Motor neuron (in vitro differentiated cells): ENCODE data around the gene TBC1D1. TPM values are rescaled to one million over a fixed set of nuclear protein-coding genes. Genes with fewer than 3 reads are reported as not detected.
A peak's percentile ranks its signal among the peaks of the same experiment; 100 is the strongest.

Experiments used
- ATAC-seq, 8 experiments: fragments of 200-7000 bp; cut with Tn5 transposase; replicated peaks in 6 of 8; 2 replicates each; pipeline ENCODE4 v1.8.0; 2021; ENCODE audit warnings: mild to moderate bottlenecking in 8 of 8, moderate library complexity in 8 of 8
- H3K27ac ChIP-seq, 2 donors: fragments of 250-450 bp; sonication (Bioruptor Pico); 2 replicates each; pipeline ENCODE4 v1.9.0; 2021; ENCODE audit warnings: antibody characterized with exemption in 2 of 2, mild to moderate bottlenecking in 2 of 2, moderate library complexity in 1 of 2
- H3K4me1 ChIP-seq, 2 donors: fragments of 250-450 bp; sonication (Bioruptor Pico); replicated peaks in 1 of 2; 2 replicates each; pipeline ENCODE4 v1.6.1; 2021; ENCODE audit warnings: antibody characterized with exemption in 2 of 2, mild to moderate bottlenecking in 2 of 2, moderate library complexity in 1 of 2
- H3K4me3 ChIP-seq, 5 donors: fragments of 250-450 bp; sonication (Bioruptor Pico); 2 replicates each; pipeline ENCODE4 v1.9.0; 2021; ENCODE audit warnings: antibody characterized with exemption in 5 of 5, mild to moderate bottlenecking in 5 of 5, moderate library complexity in 4 of 5
- whole genome bisulfite sequencing, 10 experiments: fragments of 450-650 bp; shearing (Covaris generic); methylation state at CpG; one replicate each; pipeline ENCODE4 v1.0.0; 2022; 5-methylcytosine and 5-hydroxymethylcytosine counted together
- in situ Hi-C, 9 experiments: fragments of 400-800 bp; cut with MboI; loops; one replicate each; pipeline ENCODE4 v1.15.0; 2021; ENCODE audit warnings: low sequenced_read_pairs in 9 of 9, low pct_unique_long_range_greater_than_20kb in 2 of 9; ENCODE audit not compliant: unreplicated experiment in 9 of 9
- total RNA-seq, 8 experiments: library from RNA; unstranded; fragments of 300-600 nt; gene quantifications; 2 replicates each; pipeline versions ENCODE4 v1.2.3 to v1.2.4, GENCODE V29; 2022

The TBC1D1 gene
- total RNA-seq, 8 experiments from 2014 or later: 14.3 to 83.6 (median 36.8) TPM

GRCh38 chr4:37949636-37950426 is 58.9 kb downstream of the TBC1D1 start:
- in situ Hi-C loops: no loop called here
- Histone ChIP-seq H3K4me1 (no peaks in the 10 kb centered on the region), H3K27ac (no peak overlapping the region), H3K4me3 (no peak overlapping the region)
- no peak for ATAC-seq
- WGBS, 10 experiments: 39 to 100% (median 91%) methylated on average over 1 to 8 of the region's 9 CpGs; no CpG with 5 or more reads in 1 of the 10 experiments

- no peak overlapping the region for H3K4me3 ChIP-seq
- H3K4me1 ChIP-seq: no peaks in the 10 kb centered on the region
- 52 to 100% (median 89%) methylated on average over 2 to 10 of the region's 10 CpGs for WGBS, 10 experiments
- ATAC-seq: no peak
- in situ Hi-C loops: no loop called here
- no peak overlapping the region for H3K27ac ChIP-seq
Measured at GRCh38 chr4:37951461-37952352, 60.8 kb downstream of the TBC1D1 start.

DNA sequence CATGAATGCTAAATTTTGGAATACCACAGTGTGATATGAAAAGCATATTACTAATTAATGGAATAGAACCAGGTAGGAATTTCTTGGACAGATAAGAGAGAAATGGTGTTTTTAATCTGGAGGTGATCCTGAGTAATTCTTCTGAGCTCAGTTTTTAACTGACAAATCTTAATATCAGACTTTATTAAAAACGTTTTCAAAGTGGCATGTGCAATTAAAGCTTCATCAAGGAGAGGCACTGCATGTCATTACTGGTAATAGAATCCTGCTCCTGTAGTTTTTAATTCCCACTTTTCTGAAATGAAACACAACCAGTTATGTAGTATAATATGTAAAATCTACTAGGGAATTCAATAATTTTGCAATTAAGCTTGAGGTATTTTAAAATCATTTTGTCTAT is 62.3 kb downstream of the TBC1D1 start:
- in situ Hi-C loops: no loop called here
- H3K4me1 ChIP-seq: no peaks in the 10 kb centered on the region
- no peak for ATAC-seq
- no peak overlapping the region for H3K4me3 ChIP-seq
- 0 to 42% (median 10%) methylated on average over 1 of the region's 1 CpG; no CpG with 5 or more reads in 1 of the 10 experiments for WGBS, 10 experiments
- H3K27ac ChIP-seq: no peak overlapping the region

DNA sequence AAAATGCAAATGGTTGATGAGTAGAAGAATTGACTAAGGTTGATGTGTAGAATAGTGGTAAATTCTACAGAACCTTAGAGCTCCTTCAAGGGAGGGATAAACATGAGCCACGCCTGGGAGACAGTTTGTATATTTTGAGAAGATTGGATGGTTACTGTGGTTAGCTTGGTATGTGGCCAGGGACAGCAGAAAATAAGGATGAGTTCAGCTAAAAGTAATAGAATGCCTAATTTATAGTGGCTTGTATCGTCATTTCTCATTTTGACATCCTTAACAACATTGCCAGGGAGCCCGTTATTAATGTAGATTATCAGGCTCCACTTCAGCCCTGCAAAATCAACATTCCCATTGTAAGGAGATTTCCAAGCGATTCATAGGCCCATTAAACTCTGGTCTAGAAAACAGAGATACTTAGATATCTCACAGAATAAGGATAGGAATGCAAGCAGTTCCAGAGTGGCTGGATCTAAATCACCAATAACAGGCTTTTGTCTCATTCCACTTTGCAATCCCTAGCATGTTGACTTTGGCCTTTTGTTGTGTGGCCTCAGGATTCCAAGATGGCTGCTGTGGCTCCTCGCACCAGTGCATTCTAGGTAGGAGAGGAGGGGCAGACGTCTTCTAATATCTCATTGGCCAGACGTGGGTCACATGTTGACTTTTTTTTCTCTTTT is 62.9 kb downstream of the TBC1D1 start:
- peak in 3 of 8 experiments; percentile 55 to 90 (median 63) for ATAC-seq
- Histone ChIP-seq H3K4me1 (no peaks in the 10 kb centered on the region), H3K4me3 (no peak overlapping the region), H3K27ac (no peak overlapping the region)
- in situ Hi-C loops: no loop called here
- WGBS, 10 experiments: 31 to 87% (median 61%) methylated on average over 2 to 7 of the region's 7 CpGs; no CpG with 5 or more reads in 1 of the 10 experiments

GRCh38 chr4:37956941-37957340 is 66.1 kb downstream of the TBC1D1 start:
- in situ Hi-C loops: no loop called here
- Histone ChIP-seq H3K4me1 (no peaks in the 10 kb centered on the region), H3K4me3 (no peak overlapping the region), H3K27ac (no peak overlapping the region)
- no peak for ATAC-seq
- WGBS, 10 experiments: 12 to 100% (median 72%) methylated on average over 1 to 4 of the region's 4 CpGs

- H3K27ac ChIP-seq: no peak overlapping the region
- 7 to 100% (median 77%) methylated on average over 1 to 5 of the region's 6 CpGs; no CpG with 5 or more reads in 1 of the 10 experiments for WGBS, 10 experiments
- no peak for ATAC-seq
- no peaks in the 10 kb centered on the region for H3K4me1 ChIP-seq
- in situ Hi-C loops: no loop called here
- H3K4me3 ChIP-seq: no peak overlapping the region
Measured at GRCh38 chr4:37958932-37959331, 68.0 kb downstream of the TBC1D1 start.

- Histone ChIP-seq H3K4me1 (peaks cover 0 to 3% of the 10 kb centered on the region in 2 donors), H3K4me3 (no peak within 1 kb of the TSS), H3K27ac (no peak within 1 kb of the TSS)
- no peak for ATAC-seq
- in situ Hi-C loops: no loop called here
- WGBS, 10 experiments: 20 to 100% (median 87%) methylated on average over 1 to 5 of the region's 5 CpGs; no CpG with 5 or more reads in 3 of the 10 experiments
Measured at GRCh38 chr4:37960098-37960497, 69.2 kb downstream of the TBC1D1 start, which contains the start of gene PTTG2. TSS of gene PTTG2 (plus strand) at chr4:37960398. CDS start at chr4:37960435, 37 bp downstream.

DNA sequence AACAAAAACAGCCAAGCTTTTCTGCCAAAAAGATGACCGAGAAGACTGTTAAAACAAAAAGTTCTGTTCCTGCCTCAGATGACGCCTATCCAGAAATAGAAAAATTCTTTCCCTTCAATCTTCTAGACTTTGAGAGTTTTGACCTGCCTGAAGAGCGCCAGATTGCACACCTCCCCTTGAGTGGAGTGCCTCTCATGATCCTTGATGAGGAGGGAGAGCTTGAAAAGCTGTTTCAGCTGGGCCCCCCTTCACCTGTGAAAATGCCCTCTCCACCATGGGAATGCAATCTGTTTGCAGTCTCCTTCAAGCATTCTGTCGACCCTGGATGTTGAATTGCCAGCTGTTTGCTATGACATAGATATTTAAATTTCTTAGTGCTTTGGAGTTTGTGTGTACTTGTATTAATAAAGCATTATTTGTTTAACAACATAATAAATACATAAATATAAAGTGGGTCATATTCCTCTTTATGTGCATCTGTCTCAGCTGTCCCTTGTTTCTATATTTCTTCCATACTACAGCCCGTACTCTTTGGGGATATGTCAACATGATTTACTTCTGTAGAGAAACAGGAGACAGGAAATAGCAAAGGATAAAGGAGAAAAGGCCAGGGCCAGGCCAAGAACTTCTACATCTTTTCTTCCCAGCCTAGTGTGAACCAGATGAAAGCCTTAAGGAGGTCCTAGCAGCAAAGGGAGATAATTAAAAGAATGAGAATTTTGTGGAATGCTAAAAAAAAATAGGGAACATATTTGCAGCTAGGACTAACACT is 70.0 kb downstream of the TBC1D1 start:
- ATAC-seq: no peak

DNA sequence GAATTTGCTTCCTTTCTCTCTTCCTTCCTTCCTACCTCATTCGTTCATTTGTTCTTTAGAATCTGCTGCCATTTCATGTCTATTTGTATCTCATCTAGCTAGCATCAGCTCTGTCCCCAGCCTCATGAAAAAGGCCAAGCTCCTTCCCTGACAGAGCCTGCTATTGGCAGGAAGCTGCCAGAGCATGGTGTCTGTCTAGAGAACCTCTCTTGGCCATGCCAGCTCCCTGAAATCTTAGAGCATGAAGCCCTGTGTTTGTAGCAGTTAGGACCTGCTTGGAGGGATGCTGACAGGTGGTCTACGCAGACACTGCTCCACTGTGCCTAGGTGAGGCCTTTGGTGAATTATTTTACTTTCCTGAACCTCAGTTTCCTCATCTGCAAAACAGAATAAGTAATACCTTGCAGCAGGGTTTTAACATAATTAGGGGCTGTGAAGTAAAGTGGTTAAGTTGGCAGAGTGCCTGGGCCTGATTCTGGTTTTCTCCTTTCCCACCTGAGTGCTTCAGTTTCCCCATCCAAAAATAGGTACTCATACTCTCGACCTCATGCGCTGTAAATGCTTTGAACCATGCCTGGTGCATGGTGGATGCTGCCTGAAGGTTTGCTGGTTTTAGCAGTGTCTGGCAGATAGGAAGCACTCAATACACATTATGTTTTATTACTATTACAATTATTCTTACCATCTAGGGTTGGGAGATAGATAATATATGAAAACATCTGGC is 74.0 kb downstream of the TBC1D1 start:
- in situ Hi-C loops: no loop called here
- no peak for ATAC-seq
- H3K27ac ChIP-seq: no peak overlapping the region
- WGBS, 10 experiments: 0 to 93% (median 85%) methylated on average over 1 to 4 of the region's 4 CpGs; no CpG with 5 or more reads in 4 of the 10 experiments
- peaks cover 0 to 3% of the 10 kb centered on the region in 2 donors for H3K4me1 ChIP-seq
- no peak overlapping the region for H3K4me3 ChIP-seq

More for the DNA sequence above, 70.0 kb downstream of the TBC1D1 start:
- H3K27ac ChIP-seq: no peak overlapping the region
- peaks cover 0 to 3% of the 10 kb centered on the region in 2 donors for H3K4me1 ChIP-seq
- H3K4me3 ChIP-seq: no peak overlapping the region
- whole genome bisulfite sequencing, 10 experiments: 29 to 100% (median 62%) methylated on average over 1 to 5 of the region's 5 CpGs
- in situ Hi-C loops: no loop called here

GRCh38 chr4:37966044-37966443 is 75.2 kb downstream of the TBC1D1 start:
- in situ Hi-C loops: no loop called here
- ATAC-seq: no peak
- Histone ChIP-seq H3K4me1 (peaks cover 0 to 3% of the 10 kb centered on the region in 2 donors), H3K27ac (no peak overlapping the region), H3K4me3 (no peak overlapping the region)
- WGBS, 10 experiments: 50 to 100% (median 82%) methylated on average over 1 to 3 of the region's 3 CpGs; no CpG with 5 or more reads in 1 of the 10 experiments

GRCh38 chr4:37967736-37968135 is 76.9 kb downstream of the TBC1D1 start:
- Histone ChIP-seq H3K4me1 (peaks cover 0 to 3% of the 10 kb centered on the region in 2 donors), H3K4me3 (no peak overlapping the region), H3K27ac (no peak overlapping the region)
- in situ Hi-C loops: no loop called here
- WGBS, 10 experiments: 7 to 94% (median 81%) methylated on average over 3 to 5 of the region's 5 CpGs
- peak in 1 of 8 experiments; percentile 55 for ATAC-seq

DNA sequence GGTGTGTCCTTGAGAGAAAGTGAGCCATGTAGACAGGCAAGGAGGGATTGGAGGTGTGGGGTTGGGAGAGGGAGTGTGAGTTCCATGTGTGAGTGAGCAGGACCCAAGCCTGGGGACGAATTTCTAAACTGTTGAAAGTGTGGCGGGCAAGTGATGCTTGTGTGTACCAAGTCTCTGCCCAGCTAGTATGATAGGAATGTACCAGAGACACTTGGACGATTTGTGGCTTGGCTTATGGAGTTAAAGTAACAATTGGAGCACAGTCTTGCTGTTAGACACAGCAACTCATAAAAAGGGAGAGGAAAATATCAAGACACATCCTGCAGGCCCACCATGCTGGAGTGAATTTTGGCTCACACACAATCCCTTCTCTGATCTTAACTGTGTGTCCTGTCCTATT is 77.9 kb downstream of the TBC1D1 start:
- no peak for ATAC-seq
- Histone ChIP-seq H3K4me1 (peaks cover 0 to 3% of the 10 kb centered on the region in 2 donors), H3K4me3 (no peak overlapping the region), H3K27ac (no peak overlapping the region)
- WGBS, 10 experiments: 20 to 85% (median 71%) methylated on average over 1 to 3 of the region's 3 CpGs; no CpG with 5 or more reads in 1 of the 10 experiments
- in situ Hi-C loops: no loop called here
